Measurements from ENCODE around the gene CD244.

DNA sequence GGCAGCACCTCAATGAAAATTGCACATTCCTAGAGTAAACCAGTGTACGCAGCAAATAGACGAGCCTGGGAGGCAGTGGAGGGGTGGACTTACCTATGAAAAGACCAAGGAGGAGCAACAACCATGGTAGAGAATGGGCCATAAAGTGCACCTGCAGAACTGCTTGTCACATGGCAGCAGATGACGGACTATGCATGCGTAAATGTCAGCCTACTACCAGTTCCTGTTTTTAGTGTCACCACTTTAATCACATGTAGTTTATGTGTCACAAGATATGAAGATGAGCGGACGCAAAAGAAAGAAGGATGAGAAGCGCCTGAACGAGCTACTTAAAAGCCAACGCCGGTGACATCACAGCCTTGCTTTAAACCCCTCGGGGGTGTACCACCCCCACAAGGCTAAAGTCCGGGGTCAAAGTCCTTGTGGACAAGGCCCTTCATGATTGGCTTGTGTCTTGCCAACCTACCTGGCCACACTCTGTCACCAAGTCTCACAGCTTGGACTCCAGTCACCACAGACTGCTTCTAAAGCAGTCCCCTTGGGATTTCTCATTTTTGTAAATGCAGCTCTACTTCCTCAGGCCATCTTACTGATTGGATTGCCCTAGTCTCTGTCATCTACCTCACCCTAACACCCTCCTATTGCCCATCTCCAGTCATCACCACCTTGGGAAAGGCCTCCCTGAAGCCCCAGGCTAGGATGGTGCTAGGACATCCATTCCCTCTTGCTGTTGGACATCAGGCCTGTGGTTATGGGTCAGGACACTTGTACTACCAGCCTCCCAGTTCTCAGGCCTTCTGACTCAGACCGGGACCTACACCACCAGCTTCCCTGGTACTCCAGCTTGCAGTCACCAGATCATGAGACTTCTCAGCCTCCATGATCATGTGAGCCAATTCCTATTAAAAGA, 72.7 kb downstream of the CD244 start:
- TF ChIP-seq, protein P1, sequence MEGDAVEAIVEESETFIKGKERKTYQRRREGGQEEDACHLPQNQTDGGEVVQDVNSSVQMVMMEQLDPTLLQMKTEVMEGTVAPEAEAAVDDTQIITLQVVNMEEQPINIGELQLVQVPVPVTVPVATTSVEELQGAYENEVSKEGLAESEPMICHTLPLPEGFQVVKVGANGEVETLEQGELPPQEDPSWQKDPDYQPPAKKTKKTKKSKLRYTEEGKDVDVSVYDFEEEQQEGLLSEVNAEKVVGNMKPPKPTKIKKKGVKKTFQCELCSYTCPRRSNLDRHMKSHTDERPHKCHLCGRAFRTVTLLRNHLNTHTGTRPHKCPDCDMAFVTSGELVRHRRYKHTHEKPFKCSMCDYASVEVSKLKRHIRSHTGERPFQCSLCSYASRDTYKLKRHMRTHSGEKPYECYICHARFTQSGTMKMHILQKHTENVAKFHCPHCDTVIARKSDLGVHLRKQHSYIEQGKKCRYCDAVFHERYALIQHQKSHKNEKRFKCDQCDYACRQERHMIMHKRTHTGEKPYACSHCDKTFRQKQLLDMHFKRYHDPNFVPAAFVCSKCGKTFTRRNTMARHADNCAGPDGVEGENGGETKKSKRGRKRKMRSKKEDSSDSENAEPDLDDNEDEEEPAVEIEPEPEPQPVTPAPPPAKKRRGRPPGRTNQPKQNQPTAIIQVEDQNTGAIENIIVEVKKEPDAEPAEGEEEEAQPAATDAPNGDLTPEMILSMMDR (IDR thresholded peaks at IDR 0.05), result no peak
- TF ChIP-seq POLR2AphosphoS5 (IDR thresholded peaks at IDR 0.05; ENCODE audit: insufficient read depth in 1 of 2, low read depth in 1 of 2), result no peak
